Umbilical cord (tissue), 2 donors: ENCODE data around the gene DCUN1D3. TPM values are rescaled to one million over a fixed set of nuclear protein-coding genes. Genes with fewer than 3 reads are reported as not detected.
A peak's percentile ranks its signal among the peaks of the same experiment; 100 is the strongest.

ENCODE experiments used
- DNase-seq: peaks from one replicate; pipeline ENCODE4 v3.0.0-alpha.2; 2015; ENCODE audit warnings: low spot score
- total RNA-seq: library from RNA; depleted of rRNA; stranded (reverse); fragments of >200 nt; gene quantifications from one replicate; pipeline ENCODE4 v1.2.3, GENCODE V29; 2014; ENCODE audit warnings: low replicate concordance; ENCODE audit not compliant: insufficient read depth

Gene DCUN1D3
- total RNA-seq, 1 donor from 2014 or later = 45.0 TPM

- no peak for DNase-seq
These were observed 10.4 kb downstream of the DCUN1D3 start for GRCh38 chr16:20889625-20890275.

GRCh38 chr16:20887207-20887606, 13.0 kb downstream of the DCUN1D3 start:
- no peak for DNase-seq

- no peak for DNase-seq
These were observed 13.8 kb downstream of the DCUN1D3 start for GRCh38 chr16:20886320-20886719.

GRCh38 chr16:20884240-20884556, 16.0 kb downstream of the DCUN1D3 start:
- DNase-seq = peak; percentile 84

- DNase-seq = no peak
These were observed 16.5 kb downstream of the DCUN1D3 start for GRCh38 chr16:20883554-20884239.

- DNase-seq = no peak
These were observed 18.7 kb downstream of the DCUN1D3 start for GRCh38 chr16:20881503-20881878.

GRCh38 chr16:20880867-20881502, 19.2 kb downstream of the DCUN1D3 start:
- no peak for DNase-seq

- no peak for DNase-seq
These were observed 20.8 kb downstream of the DCUN1D3 start for GRCh38 chr16:20879175-20880040.

GRCh38 chr16:20878682-20879147, 21.4 kb downstream of the DCUN1D3 start:
- DNase-seq = no peak

- no peak for DNase-seq
These were observed 24.9 kb downstream of the DCUN1D3 start for GRCh38 chr16:20875355-20875650.

GRCh38 chr16:20874088-20874581, 26.0 kb downstream of the DCUN1D3 start:
- no peak for DNase-seq

- no peak for DNase-seq
These were observed 26.8 kb downstream of the DCUN1D3 start for GRCh38 chr16:20873331-20873730.

- DNase-seq = no peak
These were observed 28.0 kb downstream of the DCUN1D3 start for GRCh38 chr16:20871941-20872815.

GRCh38 chr16:20871258-20871657, 28.9 kb downstream of the DCUN1D3 start:
- DNase-seq = no peak

GRCh38 chr16:20870122-20870820, 29.9 kb downstream of the DCUN1D3 start:
- DNase-seq = no peak

GRCh38 chr16:20868890-20869289, 31.3 kb downstream of the DCUN1D3 start:
- DNase-seq = no peak

- no peak for DNase-seq
These were observed 32.6 kb downstream of the DCUN1D3 start for GRCh38 chr16:20867585-20867984.

GRCh38 chr16:20866801-20867200, 33.4 kb downstream of the DCUN1D3 start:
- no peak for DNase-seq

GRCh38 chr16:20866145-20866772, 33.9 kb downstream of the DCUN1D3 start:
- peak; percentile 79 for DNase-seq
